Left ventricle myocardium inferior (tissue), 1 donor: ENCODE results near the gene KCTD6. TPM values are rescaled to one million over a fixed set of nuclear protein-coding genes. Genes with fewer than 3 reads are reported as not detected.

Experiments used
- DNase-seq: peaks from one replicate; pipeline ENCODE4 v3.0.0-alpha.2; 2020
- H3K27ac ChIP-seq: fragments of 200-600 bp; replicated peaks from 2 replicates; pipeline ENCODE4 v1.8.0; 2021
- H3K27me3 ChIP-seq: fragments of 200-600 bp; 2 replicates; pipeline ENCODE4 v1.8.0; 2021; ENCODE audit warnings: low read depth
- H3K36me3 ChIP-seq: fragments of 200-600 bp; 2 replicates; pipeline ENCODE4 v1.8.0; 2021
- H3K4me1 ChIP-seq: fragments of 200-600 bp; 2 replicates; pipeline ENCODE4 v1.8.0; 2021
- H3K4me3 ChIP-seq: fragments of 200-600 bp; 2 replicates; pipeline ENCODE4 v1.8.0; 2021; ENCODE audit warnings: mild to moderate bottlenecking, moderate library complexity
- H3K9me3 ChIP-seq: fragments of 200-600 bp; replicated peaks from 2 replicates; pipeline ENCODE4 v1.8.0; 2021
- intact Hi-C: fragments of 100-400 bp; cut with micrococcal nuclease; formaldehyde crosslinking; loops from one replicate; pipeline ENCODE4 v1.11.0; 2022
- total RNA-seq: library from RNA; stranded (reverse); fragmentation: NEBNext Ultra II Directional; extraction: Animal tissue kit (Norgen Biotek cat#: 25700); gene quantifications from one replicate; pipeline ENCODE4 v1.2.1, GENCODE V29; 2021
- TF ChIP-seq, protein P1 (sequence below): fragments of 200-600 bp; IDR thresholded peaks from 2 replicates; pipeline ENCODE4 v1.8.0; 2021; ENCODE audit warnings: antibody characterized with exemption, mild to moderate bottlenecking, borderline replicate concordance
- donor health status: DM: no; HTN: yes; CAD: no; lungs with severe emphysema.

KCTD6 gene
- total RNA-seq, 1 donor from 2014 or later: 6.2 TPM

DNA sequence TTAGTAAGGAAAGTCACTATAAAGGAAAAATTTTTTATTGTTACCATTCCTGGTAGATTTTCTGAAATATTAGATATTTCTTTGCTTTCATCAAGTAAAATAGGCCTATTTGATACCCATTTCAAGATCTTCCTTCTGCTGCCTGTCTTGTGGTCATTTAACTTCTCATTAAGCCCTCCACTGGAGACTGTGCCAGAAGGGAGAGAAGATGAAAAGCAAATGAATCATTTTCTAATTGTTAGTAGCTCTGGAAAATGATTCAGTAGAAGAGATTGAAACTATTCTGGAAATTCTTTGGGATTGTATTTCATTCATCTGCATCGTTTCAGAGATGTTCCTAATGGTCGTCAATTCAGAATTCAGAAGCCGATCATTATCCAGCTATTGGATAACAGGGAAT lies 3.2 kb downstream of the KCTD6 start:
- no peak for DNase-seq
- peaks cover 12% of the 10 kb centered on the region for H3K36me3 ChIP-seq
- H3K27ac ChIP-seq: no peak overlapping the region
- TF ChIP-seq, protein P1, sequence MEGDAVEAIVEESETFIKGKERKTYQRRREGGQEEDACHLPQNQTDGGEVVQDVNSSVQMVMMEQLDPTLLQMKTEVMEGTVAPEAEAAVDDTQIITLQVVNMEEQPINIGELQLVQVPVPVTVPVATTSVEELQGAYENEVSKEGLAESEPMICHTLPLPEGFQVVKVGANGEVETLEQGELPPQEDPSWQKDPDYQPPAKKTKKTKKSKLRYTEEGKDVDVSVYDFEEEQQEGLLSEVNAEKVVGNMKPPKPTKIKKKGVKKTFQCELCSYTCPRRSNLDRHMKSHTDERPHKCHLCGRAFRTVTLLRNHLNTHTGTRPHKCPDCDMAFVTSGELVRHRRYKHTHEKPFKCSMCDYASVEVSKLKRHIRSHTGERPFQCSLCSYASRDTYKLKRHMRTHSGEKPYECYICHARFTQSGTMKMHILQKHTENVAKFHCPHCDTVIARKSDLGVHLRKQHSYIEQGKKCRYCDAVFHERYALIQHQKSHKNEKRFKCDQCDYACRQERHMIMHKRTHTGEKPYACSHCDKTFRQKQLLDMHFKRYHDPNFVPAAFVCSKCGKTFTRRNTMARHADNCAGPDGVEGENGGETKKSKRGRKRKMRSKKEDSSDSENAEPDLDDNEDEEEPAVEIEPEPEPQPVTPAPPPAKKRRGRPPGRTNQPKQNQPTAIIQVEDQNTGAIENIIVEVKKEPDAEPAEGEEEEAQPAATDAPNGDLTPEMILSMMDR: no peak
- no peaks in the 10 kb centered on the region for H3K9me3 ChIP-seq
- H3K27me3 ChIP-seq: no peaks in the 10 kb centered on the region
- no peak overlapping the region for H3K4me3 ChIP-seq
- intact Hi-C loops: loop anchor here (10.0 kb wide), 1 partner anchor 160 kb away; the partner anchor contains the start of gene PXK
- peaks cover 75% of the 10 kb centered on the region for H3K4me1 ChIP-seq

DNA sequence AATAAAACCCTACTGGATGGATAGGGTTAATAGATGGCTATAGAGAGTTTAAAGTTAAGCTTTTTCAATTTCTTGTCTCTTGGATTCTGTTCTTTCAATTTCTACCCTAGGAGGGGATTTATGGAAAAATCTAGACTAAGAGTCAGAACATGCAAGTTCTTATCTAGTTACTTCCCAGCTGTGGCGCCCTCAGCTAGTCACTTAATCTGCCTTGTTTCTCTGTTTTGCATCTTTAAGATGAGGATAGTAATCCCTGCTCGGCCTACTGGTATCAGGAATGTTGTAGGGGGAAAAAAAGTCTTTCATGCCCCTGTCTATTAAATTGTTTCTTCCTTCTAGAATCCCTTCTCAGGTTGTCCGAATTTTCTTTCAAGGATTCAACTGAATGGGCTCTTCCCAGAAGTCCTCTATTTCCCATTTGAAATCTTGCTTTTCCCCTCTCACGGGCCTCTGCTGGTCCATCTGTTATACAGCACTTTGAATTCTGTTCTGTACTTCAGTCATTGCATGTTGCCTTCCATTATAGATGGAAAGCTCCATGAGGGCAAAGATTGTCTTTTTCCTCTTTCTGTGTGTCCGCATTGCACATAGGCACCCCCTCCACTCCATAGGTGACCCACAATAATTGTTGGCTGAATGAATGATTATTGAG lies 4.4 kb downstream of the KCTD6 start:
- no peak for DNase-seq
- H3K4me3 ChIP-seq: no peak overlapping the region
- H3K4me1 ChIP-seq: peaks cover 62% of the 10 kb centered on the region
- H3K9me3 ChIP-seq: no peaks in the 10 kb centered on the region
- TF ChIP-seq, protein P1: no peak
- peaks cover 21% of the 10 kb centered on the region for H3K36me3 ChIP-seq
- no peaks in the 10 kb centered on the region for H3K27me3 ChIP-seq
- peak overlapping the region; percentile 21 for H3K27ac ChIP-seq
- intact Hi-C loops: loop anchor here (10.0 kb wide), 1 partner anchor 162 kb away; the partner anchor contains the start of gene PXK

DNA sequence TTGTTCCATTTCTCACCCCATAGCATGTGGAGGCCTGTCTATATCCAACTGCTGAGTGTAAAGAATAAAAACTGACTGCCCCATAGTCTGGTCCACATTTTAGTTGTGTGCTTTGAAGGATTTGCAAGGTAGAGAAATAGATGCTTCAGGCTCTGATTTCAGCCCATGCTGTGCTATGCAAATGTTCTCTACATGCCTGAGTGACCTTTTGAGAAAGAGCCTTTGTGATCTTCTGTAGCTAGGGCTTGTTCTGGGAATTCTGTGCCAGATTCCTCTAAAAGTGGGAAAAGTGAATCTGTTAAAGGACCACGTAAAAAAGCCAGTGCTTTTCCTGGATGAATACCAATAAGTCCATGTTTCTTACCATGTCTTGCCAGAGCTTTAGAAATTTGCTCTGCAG lies 5.2 kb downstream of the KCTD6 start:
- peak overlapping the region; percentile 36 for H3K27ac ChIP-seq
- no peaks in the 10 kb centered on the region for H3K9me3 ChIP-seq
- no peak overlapping the region for H3K4me3 ChIP-seq
- peaks cover 27% of the 10 kb centered on the region for H3K36me3 ChIP-seq
- peaks cover 61% of the 10 kb centered on the region for H3K4me1 ChIP-seq
- DNase-seq: no peak
- TF ChIP-seq, protein P1: no peak
- H3K27me3 ChIP-seq: no peaks in the 10 kb centered on the region
- intact Hi-C loops: loop anchor here (10.0 kb wide), 1 partner anchor 162 kb away; the partner anchor contains the start of gene PXK

DNA sequence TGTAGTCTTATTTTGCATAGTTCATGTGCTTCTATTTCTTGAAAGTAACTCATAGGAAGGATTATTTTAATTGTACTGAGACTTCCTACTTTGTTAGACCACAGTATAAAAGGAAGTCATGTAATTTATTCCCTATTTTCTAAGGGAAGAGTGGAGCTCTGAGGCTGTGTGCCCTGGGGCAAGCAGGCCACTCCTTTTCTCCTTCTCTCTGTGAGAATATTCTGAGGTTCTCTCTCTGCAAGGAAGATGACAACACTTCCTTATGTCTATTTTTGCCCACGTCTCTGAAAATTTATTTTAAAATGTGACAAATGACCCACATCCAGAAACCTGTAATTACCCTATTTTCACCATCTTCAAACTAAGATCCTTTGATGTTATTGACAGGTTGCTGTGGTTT lies 11.0 kb downstream of the KCTD6 start:
- Histone ChIP-seq H3K27me3 (no peaks in the 10 kb centered on the region), H3K4me1 (peaks cover 13% of the 10 kb centered on the region), H3K9me3 (no peaks in the 10 kb centered on the region), H3K27ac (no peak overlapping the region), H3K4me3 (no peak overlapping the region), H3K36me3 (peaks cover 71% of the 10 kb centered on the region)
- intact Hi-C loops: no loop called here
- DNase-seq: no peak
- TF ChIP-seq, protein P1: no peak

DNA sequence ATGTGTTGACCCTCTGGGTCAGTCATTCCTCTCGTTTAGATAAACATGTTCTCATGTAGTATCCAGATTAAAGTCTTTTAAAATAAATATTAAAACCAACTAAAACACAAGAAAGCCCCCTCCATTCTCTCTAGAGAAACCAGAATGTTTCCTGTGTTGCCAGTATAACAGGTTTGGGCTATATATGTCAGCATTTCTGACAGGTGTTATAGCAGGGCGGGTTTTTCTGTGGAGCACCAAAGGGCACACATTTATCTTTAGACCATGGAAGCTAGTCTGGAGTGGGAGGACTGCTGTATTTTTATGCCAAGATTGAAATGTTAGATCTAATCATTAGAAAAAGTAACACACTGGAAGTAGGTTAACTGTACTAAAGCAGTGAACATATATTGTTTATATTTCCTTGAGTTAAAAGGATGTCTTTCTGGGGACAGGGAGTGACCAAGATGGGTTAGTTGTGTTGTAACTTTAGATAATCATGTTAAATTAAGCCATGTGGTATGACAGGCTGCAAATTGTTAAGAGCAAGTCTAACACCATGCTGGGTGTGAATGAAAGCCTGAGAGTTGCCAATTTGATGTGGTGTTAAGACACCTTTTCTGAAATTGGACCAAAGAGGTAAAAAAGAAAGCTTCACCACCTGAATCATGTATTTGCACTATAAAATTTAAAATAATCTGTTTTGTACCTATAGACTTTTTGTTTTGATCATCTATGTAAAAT lies 15.6 kb downstream of the KCTD6 start:
- DNase-seq: no peak
- Histone ChIP-seq H3K27ac (no peak overlapping the region), H3K27me3 (no peaks in the 10 kb centered on the region), H3K9me3 (no peaks in the 10 kb centered on the region), H3K4me1 (peaks cover 7% of the 10 kb centered on the region), H3K36me3 (peaks cover 73% of the 10 kb centered on the region), H3K4me3 (no peak overlapping the region)
- TF ChIP-seq, protein P1: no peak
- intact Hi-C loops: no loop called here
